Fibroblast of skin of scalp (primary cell): Measurements from ENCODE around the gene TTLL11.

Experiments
- DNase-seq: peaks from one replicate; pipeline ENCODE4 v3.0.0-alpha.2; 2013

TTLL11 gene

DNA sequence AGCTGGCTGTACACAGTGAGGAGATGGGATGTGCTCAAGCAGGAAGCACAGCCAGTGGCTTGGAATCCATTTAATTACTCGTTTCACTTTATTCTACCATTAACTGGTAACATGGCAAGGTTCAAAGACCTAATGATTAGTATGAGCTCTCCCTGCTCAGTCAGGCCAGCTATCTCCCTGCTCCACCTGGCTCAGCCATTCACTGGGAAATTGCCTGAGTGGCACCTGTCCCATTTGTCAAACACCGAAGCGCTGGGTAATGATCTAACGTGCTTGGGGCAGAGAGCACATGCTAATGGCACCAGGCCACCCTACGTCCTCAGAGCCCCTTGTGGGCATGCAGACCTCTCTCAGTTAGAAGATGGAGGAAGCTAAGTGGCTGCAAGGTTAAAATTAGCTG is 162.2 kb downstream of the TTLL11 start:
- DNase-seq = no peak

DNA sequence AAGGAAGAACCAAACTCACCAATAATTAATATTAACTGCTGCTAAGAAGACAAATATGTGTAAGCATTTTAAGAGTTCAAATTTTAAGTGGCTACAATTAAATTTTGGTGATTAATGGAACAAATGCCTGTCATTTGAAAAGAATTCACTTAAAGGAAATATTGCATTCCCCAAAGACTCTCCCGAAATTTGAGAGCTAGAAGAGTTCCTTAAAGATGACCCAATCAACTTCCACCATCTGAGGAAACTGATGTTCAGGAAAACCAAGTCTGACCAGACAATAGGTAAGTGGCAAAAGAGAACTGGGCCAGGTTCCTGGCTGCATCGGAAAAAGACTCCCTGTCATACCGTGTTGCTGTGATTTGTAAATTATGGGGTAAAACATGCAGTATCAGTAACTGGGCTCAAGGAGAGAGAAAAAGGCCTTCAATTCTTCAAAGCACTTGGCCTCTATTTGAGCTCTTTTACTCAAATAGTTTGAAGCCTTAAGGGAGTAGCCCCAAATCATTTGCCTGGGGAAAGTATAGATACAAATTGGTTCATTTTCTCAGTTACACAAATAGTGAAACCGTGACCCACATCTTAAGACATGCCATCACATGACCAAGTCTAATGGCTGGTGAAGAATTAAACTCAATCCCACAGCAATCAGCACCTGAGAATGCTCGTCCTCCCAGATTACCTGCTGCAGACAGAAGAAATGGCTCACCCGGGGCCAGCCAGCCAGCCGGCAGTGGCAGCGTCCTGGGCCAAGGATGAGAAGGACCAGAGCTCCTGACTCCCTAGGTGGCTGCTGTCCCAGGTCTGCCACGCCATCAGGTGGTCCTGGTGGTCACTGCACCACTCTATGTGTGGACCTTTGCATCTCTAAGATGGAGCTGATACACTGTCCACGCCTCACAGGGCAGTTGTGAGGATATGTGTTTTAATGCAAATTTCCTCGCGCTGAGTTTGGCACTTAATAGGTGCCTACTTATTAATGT is 162.9 kb downstream of the TTLL11 start:
- DNase-seq = peak; percentile 19

DNA sequence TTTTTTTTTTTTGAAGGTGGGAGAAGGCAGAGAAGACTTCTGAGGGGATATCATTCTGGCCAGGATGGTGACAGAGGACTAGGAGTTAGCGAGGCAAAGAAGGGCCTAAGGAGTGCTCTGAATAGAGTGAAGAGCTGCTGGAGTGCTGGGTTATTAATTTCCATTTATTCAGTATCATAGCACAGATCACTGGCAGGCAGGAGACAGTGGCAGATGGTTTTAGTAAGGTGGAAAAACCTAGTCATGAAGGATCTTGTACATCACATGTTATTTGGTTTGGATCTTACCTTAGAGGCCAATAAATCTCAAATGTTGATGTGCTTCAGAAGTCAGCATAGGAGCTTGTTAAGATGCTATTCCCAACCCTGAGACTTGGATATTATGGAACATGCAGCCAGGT is 165.5 kb downstream of the TTLL11 start:
- no peak for DNase-seq

DNA sequence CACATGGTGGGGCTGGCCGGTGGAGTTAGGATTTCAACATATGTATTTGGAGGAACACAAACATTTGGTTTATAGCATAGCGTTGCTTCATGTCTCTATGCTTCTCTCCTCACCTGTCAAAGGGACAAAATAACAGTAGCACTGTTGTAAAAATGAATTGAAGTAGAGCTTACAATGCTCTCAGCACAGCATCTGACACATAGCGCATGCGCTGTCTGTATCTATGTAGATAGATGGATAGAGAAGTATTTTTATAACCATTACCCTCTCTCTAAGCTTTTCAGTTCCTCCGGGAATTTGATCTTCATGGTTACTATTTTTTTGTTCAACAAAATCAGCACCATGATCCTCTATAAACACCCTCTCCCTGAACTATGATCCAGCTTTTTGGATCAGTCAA is 166.0 kb downstream of the TTLL11 start:
- no peak for DNase-seq

DNA sequence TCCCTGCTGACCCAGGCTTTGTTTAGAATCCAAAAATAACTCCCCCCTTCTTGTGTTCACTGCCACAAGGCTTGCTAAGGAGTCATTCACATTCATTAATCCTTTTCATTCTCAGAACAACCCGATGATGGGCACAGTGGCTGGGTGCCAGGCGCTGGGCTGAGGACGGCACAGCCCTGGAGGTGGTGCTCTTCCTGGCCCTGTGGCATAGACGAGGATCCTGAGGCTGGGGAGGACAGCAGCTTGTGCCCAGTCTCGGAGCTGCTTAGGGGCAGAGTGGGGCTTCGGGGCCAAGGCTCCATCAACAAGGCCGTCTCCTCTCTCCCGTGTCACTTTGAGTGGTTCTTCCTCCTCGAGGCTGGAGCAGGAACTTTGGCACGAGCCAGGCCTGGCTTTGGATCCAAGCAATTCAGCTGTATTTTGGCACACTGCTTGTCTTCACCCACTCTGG is 166.7 kb downstream of the TTLL11 start:
- no peak for DNase-seq

DNA sequence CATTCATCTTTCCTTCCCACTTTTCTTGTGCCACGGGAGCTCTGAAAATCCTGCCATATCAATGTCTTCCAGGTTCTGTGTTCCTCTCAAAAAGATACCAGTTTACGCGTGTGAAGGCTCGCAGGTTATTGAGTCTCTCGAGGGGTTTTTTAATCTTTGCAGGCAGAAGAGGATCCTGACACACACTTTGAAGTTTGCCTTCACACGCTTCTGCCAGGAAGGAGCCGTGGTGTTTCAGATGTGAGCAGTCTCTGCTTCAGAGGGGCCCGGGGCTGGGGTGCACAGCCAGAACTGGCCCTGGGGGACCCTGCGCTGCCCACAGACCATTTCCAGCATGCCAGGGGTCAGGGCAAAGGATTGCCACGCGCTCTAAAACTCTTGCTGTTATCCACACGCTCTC is 167.2 kb downstream of the TTLL11 start:
- no peak for DNase-seq

DNA sequence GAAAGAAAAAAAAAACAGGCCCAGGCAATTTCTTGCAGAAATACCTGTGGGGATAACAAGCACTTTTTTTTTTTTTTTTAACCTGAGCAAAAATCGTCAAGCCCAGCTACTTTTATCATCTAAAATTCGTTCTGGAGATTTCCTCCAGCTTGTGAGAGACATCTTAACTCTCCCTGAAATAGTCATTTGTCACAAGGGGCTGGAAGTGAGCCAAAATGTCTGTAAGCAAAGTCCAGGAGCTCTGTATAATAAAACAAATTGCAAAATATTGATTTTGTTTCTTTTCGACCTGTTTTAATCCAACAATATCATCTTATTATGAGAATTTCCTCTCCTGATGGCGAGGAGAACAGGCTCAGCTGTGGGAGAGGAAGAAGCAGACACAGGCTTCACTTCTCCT is 168.4 kb downstream of the TTLL11 start:
- DNase-seq = no peak

DNA sequence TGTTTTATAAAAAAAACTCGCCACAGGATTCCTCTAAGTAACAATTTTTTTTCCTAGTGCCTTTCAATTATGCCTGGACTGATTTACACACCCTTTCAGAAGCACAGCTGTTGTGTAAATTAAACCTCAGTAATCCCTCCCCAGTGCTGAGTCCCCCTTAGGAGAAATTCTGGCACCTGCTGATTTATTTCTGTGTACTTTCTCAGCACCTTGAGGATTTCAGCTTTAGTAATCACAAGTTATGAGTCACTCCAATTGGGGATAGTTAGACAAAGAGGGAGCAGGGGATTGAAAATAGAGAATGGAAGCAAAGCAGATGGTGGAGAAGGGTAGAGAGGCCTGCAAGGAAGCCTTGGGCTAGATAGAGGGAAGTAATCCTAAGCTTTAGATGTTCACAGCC is 171.7 kb downstream of the TTLL11 start:
- DNase-seq = no peak

DNA sequence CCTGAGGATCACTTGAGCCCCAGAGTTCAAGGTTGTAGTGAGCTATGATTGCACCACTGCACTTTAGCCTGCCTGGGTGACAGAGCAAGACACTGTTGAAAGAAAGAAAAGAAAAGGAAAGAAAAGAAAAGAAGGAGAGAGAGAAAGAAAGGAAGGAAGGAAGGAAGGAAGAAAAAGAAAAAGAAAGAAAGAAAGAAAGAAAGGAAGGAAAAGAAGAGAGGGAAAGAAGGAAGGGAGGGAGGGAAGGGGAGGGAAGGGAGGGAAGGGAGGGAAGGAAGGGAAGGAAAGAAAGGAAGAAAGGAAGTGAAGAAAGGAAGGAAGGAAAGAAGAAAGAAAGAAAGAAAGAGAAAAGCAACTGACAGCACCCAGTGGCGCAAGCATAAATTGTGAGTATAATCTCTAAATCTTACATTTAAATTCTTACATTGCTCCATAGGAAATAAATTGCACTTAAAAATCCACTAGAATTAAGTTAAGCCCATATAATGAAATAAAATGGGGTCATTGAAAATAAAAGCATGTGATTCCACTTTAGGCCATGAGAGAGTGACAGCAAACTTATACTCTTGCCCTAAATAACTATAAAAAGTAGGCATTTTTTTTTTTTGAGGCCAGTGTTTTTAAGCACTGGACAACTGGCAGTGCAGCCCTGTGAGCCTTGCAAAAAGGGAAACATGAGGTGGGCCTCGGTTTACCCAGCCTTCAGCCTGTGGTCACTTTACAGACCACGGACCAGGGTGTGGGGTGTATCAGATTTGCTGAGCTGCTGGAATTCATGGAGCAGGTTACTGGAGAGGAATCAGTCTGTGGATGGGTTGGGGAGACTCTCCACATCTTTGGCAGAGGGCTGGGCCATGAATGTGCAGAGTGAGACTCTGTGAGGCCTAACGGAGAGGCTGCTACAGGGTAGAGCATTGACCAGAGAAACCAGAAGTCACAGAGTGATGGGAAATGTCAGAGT is 175.5 kb downstream of the TTLL11 start:
- DNase-seq = no peak

DNA sequence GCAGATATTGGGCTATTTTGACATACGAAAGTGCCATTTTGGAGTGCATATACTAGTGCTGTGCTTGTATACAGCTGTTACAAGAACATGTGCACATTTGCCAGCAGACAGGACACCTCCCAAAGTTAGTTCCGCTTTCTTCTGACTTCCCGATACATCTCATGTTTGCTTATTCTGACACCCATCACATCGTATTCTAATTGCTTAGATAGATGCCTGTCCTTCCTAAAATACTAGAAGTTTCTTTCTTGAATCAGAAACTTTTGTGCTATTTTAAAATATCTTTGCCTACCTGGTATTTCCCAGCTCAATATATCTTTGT is 177.8 kb downstream of the TTLL11 start:
- no peak for DNase-seq

DNA sequence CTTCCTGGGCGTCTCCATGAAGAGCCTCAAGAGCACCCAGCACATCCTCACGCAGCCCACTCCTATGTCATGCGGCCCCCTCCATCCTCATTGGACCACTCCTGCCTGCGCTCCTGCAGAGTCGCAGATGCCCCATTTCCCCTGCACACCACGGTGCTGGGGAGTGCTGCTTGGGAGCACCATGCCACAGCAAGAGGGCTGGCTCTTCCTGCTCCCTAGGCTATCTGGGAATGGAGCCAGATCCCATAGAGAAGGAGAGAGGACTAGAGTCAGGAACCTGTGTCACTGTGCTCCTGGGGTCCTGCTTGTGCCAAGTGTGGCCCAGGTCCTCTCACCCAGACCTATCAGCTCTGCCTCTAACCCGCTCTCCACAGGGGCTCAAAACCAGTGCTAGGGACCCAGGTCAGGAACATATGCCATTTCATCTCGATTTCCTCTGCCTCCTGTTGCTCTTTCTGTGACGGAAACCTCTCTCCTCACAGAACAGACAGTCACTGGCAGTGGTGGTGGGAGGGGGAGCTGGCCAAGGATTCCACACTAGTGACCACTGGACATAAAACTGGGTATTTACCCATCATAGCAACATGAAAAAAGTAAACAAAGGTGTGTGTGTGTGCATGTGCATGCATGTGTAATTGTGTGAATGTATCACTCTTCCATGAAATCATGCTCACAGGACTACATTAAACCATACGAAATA is 178.4 kb downstream of the TTLL11 start:
- no peak for DNase-seq

DNA sequence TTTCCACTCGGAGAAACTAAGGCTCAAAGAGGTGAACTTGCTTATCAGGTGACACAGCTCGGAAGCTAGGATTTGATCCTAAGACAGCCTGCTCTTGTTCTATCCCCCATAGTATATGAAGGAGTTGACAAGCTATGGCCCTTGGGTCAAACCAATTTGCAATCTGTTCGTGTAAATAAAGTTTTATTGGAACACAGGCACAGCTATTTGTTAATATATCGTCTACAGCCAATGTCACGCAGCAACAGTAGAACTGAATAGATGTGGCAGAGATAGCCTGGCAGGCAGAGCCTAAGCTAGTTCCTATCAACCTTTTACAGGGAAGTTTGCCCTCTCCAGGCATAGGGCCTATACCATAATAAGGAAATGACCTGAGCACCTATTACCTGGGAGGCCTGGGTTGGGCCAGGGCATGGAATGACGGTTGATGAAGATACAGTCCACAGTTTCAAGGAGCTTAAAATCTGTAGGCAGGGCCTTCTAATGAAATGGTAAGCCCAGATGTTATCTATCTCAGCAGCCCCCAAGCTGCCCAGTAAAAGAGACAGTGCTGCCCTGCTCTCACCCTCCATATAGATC is 179.0 kb downstream of the TTLL11 start:
- DNase-seq = no peak

DNA sequence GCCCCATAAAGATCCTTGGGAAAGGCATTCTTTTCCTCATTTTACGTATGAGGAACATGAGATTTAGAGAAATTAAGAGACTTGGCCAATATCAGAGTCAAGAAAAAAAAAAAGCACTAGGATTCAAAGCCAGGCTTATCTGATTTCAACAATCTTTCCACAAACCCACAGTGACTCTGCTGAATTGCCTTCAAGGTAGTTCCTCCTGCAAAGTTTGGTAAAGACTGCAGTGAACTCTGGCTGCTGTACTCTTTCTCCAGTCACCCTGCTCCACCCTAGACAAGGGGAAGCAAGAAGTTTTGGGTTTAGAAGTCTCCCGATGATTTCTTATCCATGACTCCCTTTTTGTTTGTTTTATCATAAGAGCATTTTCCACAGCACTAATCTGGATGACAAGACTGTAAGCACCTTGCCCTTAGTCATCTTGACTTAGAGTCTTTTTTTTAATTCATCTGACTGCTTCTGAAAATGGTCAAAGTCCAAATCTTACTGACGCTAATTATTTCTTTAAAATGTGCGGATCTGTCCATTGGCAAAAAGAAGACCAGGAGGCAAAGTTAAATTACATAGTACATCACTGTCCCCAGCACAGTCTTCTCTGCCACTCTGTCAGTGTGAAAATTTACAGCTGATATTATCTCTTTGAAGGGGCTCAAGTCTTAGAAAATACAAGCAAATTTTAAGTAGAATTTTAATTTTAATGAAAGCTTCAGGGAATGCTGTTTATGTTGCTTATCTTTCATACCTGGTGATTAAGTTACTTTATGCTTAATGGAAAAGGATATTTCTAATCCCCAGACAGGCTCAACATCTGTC is 180.1 kb downstream of the TTLL11 start:
- no peak for DNase-seq

DNA sequence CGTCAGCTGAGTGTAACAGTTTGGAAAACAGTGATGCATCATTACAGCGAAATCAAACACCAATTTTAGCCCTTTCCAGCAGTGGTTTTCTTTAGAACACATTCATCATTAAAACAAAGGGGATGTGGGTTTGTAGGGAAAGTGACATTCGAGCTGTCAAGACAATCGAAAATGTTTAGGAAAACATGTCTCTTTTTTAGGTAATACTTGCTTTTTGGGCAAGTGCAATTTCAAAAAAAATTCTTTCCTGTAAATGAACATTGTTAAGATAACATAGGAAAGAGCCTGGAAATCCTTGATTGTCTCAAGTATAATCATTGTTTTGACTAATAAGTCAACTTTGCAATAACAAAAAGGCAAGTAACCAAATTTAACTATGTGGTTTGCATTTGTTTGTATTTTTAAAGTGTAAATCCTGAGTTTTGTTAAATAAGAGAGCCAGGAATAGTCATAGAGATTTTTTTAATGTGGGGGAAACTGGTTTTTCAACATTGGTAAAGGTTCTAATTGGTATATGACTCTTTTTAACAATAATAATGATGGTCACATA is 182.5 kb downstream of the TTLL11 start:
- DNase-seq = no peak

DNA sequence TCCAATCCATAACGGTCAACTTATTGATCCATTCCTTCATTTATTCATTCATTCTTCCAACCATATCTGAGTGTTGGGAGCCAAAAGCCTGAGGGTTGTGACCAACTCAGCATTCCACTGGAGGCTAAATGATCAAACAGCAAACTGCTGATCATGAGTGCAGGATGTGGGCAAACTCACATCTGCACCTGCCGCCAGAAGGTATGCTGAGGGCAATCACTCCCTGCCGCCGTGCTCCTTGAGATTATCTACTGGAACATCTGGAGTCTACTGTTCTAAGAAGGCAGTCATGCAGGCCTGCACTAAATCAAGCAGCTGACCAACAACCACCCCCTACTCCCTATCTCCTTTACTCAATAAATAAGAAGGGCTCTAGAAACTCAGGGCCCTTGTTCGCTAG is 184.0 kb downstream of the TTLL11 start:
- DNase-seq = no peak

DNA sequence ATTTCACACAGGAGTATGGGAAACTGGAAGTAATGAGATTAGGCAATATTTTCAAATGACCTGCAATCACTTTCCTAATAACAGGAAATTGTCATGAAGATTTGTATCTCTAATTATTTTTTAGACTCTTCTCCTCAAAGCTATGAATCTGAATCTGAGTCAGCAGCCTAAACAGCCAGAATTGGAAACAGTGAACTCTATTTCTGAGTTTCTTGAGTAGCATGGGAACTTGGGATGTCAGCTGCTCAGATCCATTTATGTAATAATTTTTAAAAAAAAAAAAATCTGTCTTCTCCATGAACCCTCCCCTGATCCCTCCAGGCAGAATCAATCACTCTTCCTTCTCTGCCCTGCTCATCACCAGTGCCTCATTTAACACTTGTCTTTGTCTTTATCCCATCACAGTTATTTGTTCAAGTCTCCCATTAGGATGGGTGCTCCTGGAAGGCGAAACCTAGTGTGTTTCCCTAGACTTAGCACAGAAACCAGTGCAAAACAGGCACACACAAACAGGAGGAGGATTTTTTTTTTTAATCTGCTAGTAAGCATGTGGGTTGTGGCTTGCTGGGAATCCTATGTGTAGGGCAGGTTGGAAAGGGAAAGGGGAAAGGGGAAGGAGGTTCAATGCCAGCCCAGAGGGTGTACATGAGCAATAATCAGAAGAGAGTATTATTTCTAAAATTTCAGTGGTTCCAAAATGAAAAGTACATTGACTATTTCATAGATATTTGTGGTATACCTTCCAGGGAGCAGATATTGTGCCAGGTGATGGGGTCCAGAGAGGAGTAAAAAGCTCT is 186.8 kb downstream of the TTLL11 start:
- peak; percentile 21 for DNase-seq

DNA sequence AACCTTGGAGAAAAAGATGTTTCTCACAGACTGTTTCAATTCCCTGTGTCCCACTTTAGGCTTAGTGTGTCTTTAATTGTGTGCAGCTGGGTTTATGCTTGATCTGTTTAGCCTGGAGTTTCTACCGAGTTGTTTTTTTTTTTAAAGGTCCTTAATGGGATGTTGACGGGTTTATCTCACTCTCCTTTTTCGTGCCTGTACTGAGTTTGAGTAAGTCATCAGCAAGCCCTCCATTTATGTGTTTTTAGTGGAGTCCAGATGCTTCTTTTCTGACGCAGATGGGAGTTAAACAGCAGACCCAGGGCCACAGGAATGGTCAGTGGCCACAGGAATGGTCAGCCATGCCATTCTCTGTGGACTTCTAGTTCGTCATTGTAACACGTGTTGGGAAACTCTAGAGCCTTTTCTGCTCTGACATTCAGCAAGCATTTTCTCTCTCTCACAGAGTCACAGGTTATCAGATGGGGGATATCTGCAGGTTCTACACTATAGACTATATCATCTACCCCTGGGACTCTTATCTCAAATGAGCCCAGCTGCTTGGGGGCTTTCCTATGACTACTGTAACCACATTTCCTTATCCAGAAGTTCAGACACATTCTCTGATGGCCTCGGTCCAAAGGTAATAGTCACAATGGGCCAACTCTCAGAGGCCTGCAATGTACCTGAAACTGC is 190.5 kb downstream of the TTLL11 start:
- peak; percentile 91 for DNase-seq

DNA sequence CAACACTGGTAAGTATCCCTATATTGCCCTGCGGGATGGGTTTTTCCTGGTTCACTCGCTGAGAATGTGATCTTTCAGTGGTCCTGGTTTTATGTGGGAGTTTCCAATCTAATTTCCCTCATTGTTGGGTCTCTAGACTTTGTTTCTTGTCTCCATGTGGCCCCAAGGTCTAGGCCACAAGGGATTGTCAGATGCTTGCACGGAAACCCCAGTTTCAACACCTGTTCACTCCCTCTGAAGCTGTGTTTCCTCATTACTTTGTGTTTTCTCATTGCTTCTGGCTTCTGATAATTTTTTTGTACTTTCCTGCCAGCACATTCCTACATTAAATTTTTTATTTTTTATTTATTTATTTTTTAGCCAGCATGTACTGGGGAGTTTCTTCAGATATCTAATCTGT is 191.5 kb downstream of the TTLL11 start:
- no peak for DNase-seq

DNA sequence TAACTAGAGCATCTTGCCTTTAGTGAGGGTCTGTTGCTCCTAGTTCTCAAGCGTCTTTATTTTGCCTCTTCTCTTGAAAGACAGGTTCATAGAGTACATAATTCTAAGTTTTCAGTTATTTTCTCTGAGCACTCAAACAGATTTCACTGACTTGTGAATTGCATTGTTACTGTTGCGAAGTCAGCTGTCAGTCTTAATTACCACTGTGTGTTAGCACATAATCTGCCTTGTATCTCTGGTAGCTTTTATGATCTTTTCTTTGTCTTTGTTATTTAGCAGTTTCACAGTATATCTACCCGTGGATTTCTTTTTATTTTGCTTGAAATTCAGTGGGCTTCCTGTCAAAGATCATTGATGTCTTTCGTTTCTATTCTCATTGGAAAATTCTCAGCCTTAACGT is 192.9 kb downstream of the TTLL11 start:
- no peak for DNase-seq

DNA sequence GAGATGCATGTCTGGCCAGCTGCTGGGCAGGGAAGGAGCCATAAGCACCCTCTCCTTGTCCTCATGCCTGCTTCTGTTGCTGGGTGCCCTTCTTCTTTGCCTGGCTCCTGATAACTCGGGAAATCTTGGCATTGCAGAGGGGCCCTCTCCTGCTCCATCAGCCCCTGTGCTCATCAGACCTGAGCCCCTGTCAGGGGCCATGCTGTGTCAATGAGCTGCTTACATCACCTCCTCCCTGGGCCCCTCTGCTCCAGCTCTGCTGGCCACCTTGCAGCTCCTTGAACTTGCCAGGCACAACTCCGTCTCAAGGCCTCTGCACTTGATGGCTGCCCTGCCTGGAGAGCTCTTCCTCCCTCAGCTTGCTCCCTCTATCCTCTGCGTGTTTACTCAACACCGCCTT is 194.3 kb downstream of the TTLL11 start:
- DNase-seq = no peak
